SU-DHL-6 (cell line): ENCODE data around the gene OOSP1.
"Not testable (repeated sequence)": the region's sequence is repeated elsewhere in the genome, so short reads cannot be mapped to it uniquely, and the experiment has no call there.

Experiments used
- H2AFZ ChIP-seq: fragments of 200-600 bp; sonication (generic); 2 replicates; pipeline ENCODE4 v1.6.1; 2014; ENCODE audit warnings: low read depth, mild to moderate bottlenecking, moderate library complexity, mixed read lengths, antibody characterized with exemption, low read length; ENCODE audit not compliant: severe bottlenecking
- H3F3A ChIP-seq: fragments of 200-600 bp; shearing (Covaris generic); 2 replicates; pipeline ENCODE4 v1.6.0; 2016; ENCODE audit warnings: antibody characterized with exemption, mild to moderate bottlenecking; ENCODE audit not compliant: insufficient read depth
- H3K27ac ChIP-seq: fragments of 200-600 bp; sonication (generic); 2 replicates; pipeline ENCODE4 v1.5.1; 2016; ENCODE audit warnings: low read depth, mild to moderate bottlenecking, low read length, moderate library complexity, mixed read lengths
- H3K27me3 ChIP-seq: fragments of 200-600 bp; sonication (generic), shearing (Covaris generic); 2 replicates; pipeline ENCODE4 v1.6.0; 2014; ENCODE audit warnings: mild to moderate bottlenecking, low read length
- H3K36me3 ChIP-seq: fragments of 200-600 bp; sonication (generic); 2 replicates; pipeline ENCODE4 v1.6.1; 2014; ENCODE audit warnings: mild to moderate bottlenecking, low read length, mixed read lengths
- H3K4me2 ChIP-seq: fragments of 300-600, 200-600 bp; shearing (Covaris generic), sonication (generic); 2 replicates; pipeline ENCODE4 v1.6.0; 2014; ENCODE audit warnings: low read length, low read depth, mild to moderate bottlenecking; ENCODE audit not compliant: poor library complexity, severe bottlenecking
- H3K4me3 ChIP-seq: fragments of 200-600 bp; sonication (generic); 2 replicates; pipeline ENCODE4 v1.5.1; 2014; ENCODE audit warnings: antibody characterized with exemption, low read length, mild to moderate bottlenecking, mixed read lengths; ENCODE audit not compliant: insufficient read depth, poor library complexity, severe bottlenecking
- H3K79me2 ChIP-seq: fragments of 200-600 bp; sonication (generic); 2 replicates; pipeline ENCODE4 v1.6.1; 2014; ENCODE audit warnings: mild to moderate bottlenecking, low read length, moderate library complexity; ENCODE audit not compliant: insufficient read depth
- H3K9ac ChIP-seq: fragments of 200-600 bp; sonication (generic); 2 replicates; pipeline ENCODE4 v1.7.0; 2014; ENCODE audit warnings: mild to moderate bottlenecking, low read length
- H3K9me2 ChIP-seq: fragments of 200-600 bp; sonication (generic); replicated peaks from 2 replicates; pipeline ENCODE4 v1.6.1; 2014; ENCODE audit warnings: low read length; ENCODE audit not compliant: insufficient read depth
- H3K9me3 ChIP-seq: fragments of 200-600 bp; sonication (generic); 2 replicates; pipeline ENCODE4 v1.6.1; 2014; ENCODE audit warnings: low read length, mixed read lengths; ENCODE audit not compliant: insufficient read depth
- H4K20me1 ChIP-seq: fragments of 200-600 bp; sonication (generic); 2 replicates; pipeline ENCODE4 v1.6.1; 2014; ENCODE audit warnings: low read depth, mild to moderate bottlenecking, antibody characterized with exemption, low read length, moderate library complexity, mixed read lengths
- CTCF ChIP-seq: fragments of 200-600 bp; sonication (generic); IDR thresholded peaks from one replicate; pipeline ENCODE4 v1.5.1; 2017; ENCODE audit warnings: antibody characterized with exemption, mild to moderate bottlenecking, low read length, moderate library complexity; ENCODE audit not compliant: insufficient read depth, poor library complexity, severe bottlenecking
- EZH2phosphoT487 ChIP-seq: fragments of 200-600 bp; sonication (generic), shearing (Covaris generic); conservative IDR thresholded peaks from 2 replicates; pipeline ENCODE4 v1.6.1; 2018; ENCODE audit warnings: mild to moderate bottlenecking, antibody characterized with exemption, low read length, moderate library complexity, mixed read lengths

Gene OOSP1

GRCh38 chr11:59981106-59981770 lies 43.0 kb downstream of the OOSP1 start:
- no peaks in the 10 kb centered on the region for H3K9me2 ChIP-seq
- no peaks in the 10 kb centered on the region for H3F3A ChIP-seq
- H2AFZ ChIP-seq: no peak overlapping the region
- no peaks in the 10 kb centered on the region for H3K36me3 ChIP-seq
- H3K27ac ChIP-seq: no peak overlapping the region
- no peak overlapping the region for H3K4me3 ChIP-seq
- H4K20me1 ChIP-seq: no peaks in the 10 kb centered on the region
- no peaks in the 10 kb centered on the region for H3K79me2 ChIP-seq
- TF ChIP-seq EZH2phosphoT487: no peak
- TF ChIP-seq CTCF: no peak
- H3K4me2 ChIP-seq: no peak overlapping the region
- H3K9ac ChIP-seq: no peak overlapping the region
- H3K27me3 ChIP-seq: no peaks in the 10 kb centered on the region
- H3K9me3 ChIP-seq: no peaks in the 10 kb centered on the region

GRCh38 chr11:59982037-59982436 lies 43.8 kb downstream of the OOSP1 start:
- H3K9me2 ChIP-seq, H3F3A ChIP-seq, H3K27ac ChIP-seq, H3K9me3 ChIP-seq, H3K36me3 ChIP-seq, H3K79me2 ChIP-seq, H3K9ac ChIP-seq, H3K4me2 ChIP-seq, H3K4me3 ChIP-seq, H4K20me1 ChIP-seq, H2AFZ ChIP-seq, H3K27me3 ChIP-seq: not testable (repeated sequence)

- Histone ChIP-seq H2AFZ (no peak overlapping the region), H3K9me3 (no peaks in the 10 kb centered on the region), H3K79me2 (no peaks in the 10 kb centered on the region), H3K4me2 (no peak overlapping the region), H3K9me2 (no peaks in the 10 kb centered on the region), H3K9ac (no peak overlapping the region), H3K36me3 (no peaks in the 10 kb centered on the region), H3K4me3 (no peak overlapping the region), H3K27me3 (no peaks in the 10 kb centered on the region), H4K20me1 (no peaks in the 10 kb centered on the region), H3F3A (no peaks in the 10 kb centered on the region), H3K27ac (no peak overlapping the region)
- no peak for TF ChIP-seq CTCF
- TF ChIP-seq EZH2phosphoT487: no peak
These were observed 45.0 kb downstream of the OOSP1 start for GRCh38 chr11:59983212-59983611.

DNA sequence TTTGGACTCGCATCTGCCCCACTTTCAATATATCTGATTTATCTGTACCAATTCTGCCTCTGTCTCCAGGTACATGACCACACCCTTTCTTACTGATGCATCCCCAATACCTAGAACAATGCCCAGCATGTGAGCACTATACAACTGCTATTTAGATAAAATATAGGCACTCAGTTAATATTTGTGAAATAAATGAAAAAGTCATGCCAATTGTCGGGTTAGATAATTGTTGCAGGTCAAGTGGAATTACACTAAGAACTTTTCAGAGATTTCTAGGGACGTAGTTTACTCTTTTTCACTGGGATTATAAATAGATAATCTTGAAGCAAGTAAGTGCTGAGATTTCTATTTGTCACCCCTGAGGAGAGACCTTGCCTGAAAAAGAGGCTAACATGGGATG lies 46.1 kb downstream of the OOSP1 start:
- no peaks in the 10 kb centered on the region for H3K27me3 ChIP-seq
- TF ChIP-seq EZH2phosphoT487: no peak
- TF ChIP-seq CTCF: no peak
- no peaks in the 10 kb centered on the region for H4K20me1 ChIP-seq
- no peaks in the 10 kb centered on the region for H3F3A ChIP-seq
- no peak overlapping the region for H3K9ac ChIP-seq
- H2AFZ ChIP-seq: no peak overlapping the region
- H3K27ac ChIP-seq: no peak overlapping the region
- H3K79me2 ChIP-seq: no peaks in the 10 kb centered on the region
- no peaks in the 10 kb centered on the region for H3K36me3 ChIP-seq
- no peak overlapping the region for H3K4me3 ChIP-seq
- no peak overlapping the region for H3K4me2 ChIP-seq
- no peaks in the 10 kb centered on the region for H3K9me2 ChIP-seq
- H3K9me3 ChIP-seq: no peaks in the 10 kb centered on the region
